ENCODE results near the gene EEF1E1.
A peak's percentile ranks its signal among the peaks of the same experiment; 100 is the strongest.

EEF1E1 gene

GRCh38 chr6:8087870-8088754, 14.2 kb downstream of the EEF1E1 start:
- no peak for DNase-seq

- DNase-seq: no peak
These were observed 15.5 kb downstream of the EEF1E1 start for GRCh38 chr6:8086755-8087306.

- peak; percentile 82 for DNase-seq
These were observed 17.3 kb downstream of the EEF1E1 start for GRCh38 chr6:8085053-8085511.

GRCh38 chr6:8084586-8084985, 17.8 kb downstream of the EEF1E1 start:
- DNase-seq: peak; percentile 4

- peak; percentile 29 for DNase-seq
These were observed 19.1 kb downstream of the EEF1E1 start for GRCh38 chr6:8082954-8083858.

- DNase-seq: no peak
These were observed 19.8 kb downstream of the EEF1E1 start for GRCh38 chr6:8082572-8082953.

- DNase-seq: peak; percentile 89
These were observed 21.8 kb downstream of the EEF1E1 start for GRCh38 chr6:8080362-8081151.

GRCh38 chr6:8079126-8079525, 23.2 kb downstream of the EEF1E1 start:
- no peak for DNase-seq

GRCh38 chr6:8077991-8078390, 24.4 kb downstream of the EEF1E1 start:
- no peak for DNase-seq

- peak; percentile 60 for DNase-seq
These were observed 26.6 kb downstream of the EEF1E1 start for GRCh38 chr6:8075704-8076103.

GRCh38 chr6:8075185-8075584, 27.2 kb downstream of the EEF1E1 start:
- DNase-seq: peak; percentile 74

GRCh38 chr6:8074213-8074612, 28.1 kb downstream of the EEF1E1 start:
- DNase-seq: no peak

- DNase-seq: no peak
These were observed 28.6 kb downstream of the EEF1E1 start for GRCh38 chr6:8073758-8074157.

GRCh38 chr6:8070718-8071117, 31.6 kb downstream of the EEF1E1 start:
- no peak for DNase-seq

GRCh38 chr6:8069631-8070284, 32.6 kb downstream of the EEF1E1 start:
- DNase-seq: no peak

GRCh38 chr6:8069151-8069550, 33.2 kb downstream of the EEF1E1 start:
- DNase-seq: no peak

GRCh38 chr6:8066108-8066507, 36.2 kb downstream of the EEF1E1 start:
- peak; percentile 12 for DNase-seq

- no peak for DNase-seq
These were observed 36.8 kb downstream of the EEF1E1 start for GRCh38 chr6:8065519-8065911.

- peak; percentile 13 for DNase-seq
These were observed 37.5 kb downstream of the EEF1E1 start for GRCh38 chr6:8064638-8065518.

- peak; percentile 97 for DNase-seq
These were observed 38.3 kb downstream of the EEF1E1 start, which contains the start of gene BLOC1S5 for GRCh38 chr6:8063761-8064637. Gene BLOC1S5 (minus strand): TSS chr6:8064389. CDS start chr6:8064376, 13 bp downstream.
